22Rv1 (cell line): ENCODE data around the gene DBN1.

Source experiments
- H3K27ac ChIP-seq: fragments of 450-650 bp; 2 replicates; pipeline ENCODE4 v1.5.1; 2017
- CTCF ChIP-seq: fragments of 450-650 bp; IDR thresholded peaks from 2 replicates; pipeline ENCODE4 v1.5.1; 2017; ENCODE audit warnings: mild to moderate bottlenecking
- ZFX ChIP-seq: fragments of 450-650 bp; IDR thresholded peaks from 2 replicates; pipeline ENCODE4 v1.6.1; 2017; ENCODE audit warnings: antibody characterized with exemption, borderline replicate concordance

The DBN1 gene

GRCh38 chr5:177514541-177514940 is 41.1 kb upstream of the DBN1 start:
- TF ChIP-seq CTCF (no peak), ZFX (no peak)
- no peak overlapping the region for H3K27ac ChIP-seq

- TF ChIP-seq ZFX (no peak), CTCF (no peak)
- H3K27ac ChIP-seq: no peak overlapping the region
Measured at GRCh38 chr5:177513500-177513899, 40.1 kb upstream of the DBN1 start.

GRCh38 chr5:177512736-177513380 is 39.4 kb upstream of the DBN1 start:
- TF ChIP-seq CTCF (no peak), ZFX (no peak)
- H3K27ac ChIP-seq: no peak overlapping the region

GRCh38 chr5:177511796-177512675 is 38.6 kb upstream of the DBN1 start:
- no peak overlapping the region for H3K27ac ChIP-seq
- TF ChIP-seq CTCF (no peak), ZFX (no peak)

- TF ChIP-seq ZFX (no peak), CTCF (no peak)
- no peak overlapping the region for H3K27ac ChIP-seq
Measured at GRCh38 chr5:177511181-177511580, 37.7 kb upstream of the DBN1 start.

GRCh38 chr5:177510567-177511053 is 37.2 kb upstream of the DBN1 start:
- no peak overlapping the region for H3K27ac ChIP-seq
- no peak for TF ChIP-seq CTCF
- no peak for TF ChIP-seq ZFX
